Hematopoietic multipotent progenitor cell treated with erythropoietin and hydrocortisone succinate and interleukin-3 and kit ligand, for 8 days (in vitro differentiated cells): ENCODE measurements around the gene CDH15.
A peak's percentile ranks its signal among the peaks of the same experiment; 100 is the strongest.

Source experiments
- DNase-seq: peaks from one replicate; pipeline ENCODE4 v3.0.0-alpha.2; 2015

The CDH15 gene

GRCh38 chr16:89201439-89202377 is 30.2 kb downstream of the CDH15 start:
- peak; percentile 64 for DNase-seq

GRCh38 chr16:89202422-89203215 is 31.1 kb downstream of the CDH15 start:
- no peak for DNase-seq

- no peak for DNase-seq
Observed at GRCh38 chr16:89207993-89208392, 36.4 kb downstream of the CDH15 start.

GRCh38 chr16:89209522-89210044 is 38.0 kb downstream of the CDH15 start:
- no peak for DNase-seq

- no peak for DNase-seq
Observed at GRCh38 chr16:89210165-89210903, 38.8 kb downstream of the CDH15 start.

GRCh38 chr16:89210904-89211515 is 39.5 kb downstream of the CDH15 start:
- DNase-seq, result no peak

GRCh38 chr16:89216315-89217137 is 45.0 kb downstream of the CDH15 start:
- peak; percentile 87 for DNase-seq

GRCh38 chr16:89217138-89217387 is 45.5 kb downstream of the CDH15 start:
- DNase-seq, result no peak

- DNase-seq, result peak; percentile 84
Observed at GRCh38 chr16:89217388-89218191, 46.0 kb downstream of the CDH15 start, which contains the start of gene ZNF778. ZNF778 (plus strand) TSS chr16:89217703; CDS start chr16:89221128, 3,425 bp downstream.

- peak; percentile 45 for DNase-seq
Observed at GRCh38 chr16:89219365-89219764, 47.8 kb downstream of the CDH15 start.

- DNase-seq, result no peak
Observed at GRCh38 chr16:89221604-89222003, 50.1 kb downstream of the CDH15 start.

- no peak for DNase-seq
Observed at GRCh38 chr16:89222931-89223330, 51.4 kb downstream of the CDH15 start.

- DNase-seq, result no peak
Observed at GRCh38 chr16:89224665-89225064, 53.1 kb downstream of the CDH15 start.

- DNase-seq, result no peak
Observed at GRCh38 chr16:89230255-89230654, 58.7 kb downstream of the CDH15 start.

- no peak for DNase-seq
Observed at GRCh38 chr16:89232107-89232506, 60.6 kb downstream of the CDH15 start.

- no peak for DNase-seq
Observed at GRCh38 chr16:89233678-89234490, 62.3 kb downstream of the CDH15 start.

GRCh38 chr16:89237733-89238132 is 66.2 kb downstream of the CDH15 start:
- DNase-seq, result no peak

GRCh38 chr16:89241187-89242007 is 69.8 kb downstream of the CDH15 start:
- peak; percentile 78 for DNase-seq

GRCh38 chr16:89242795-89243200 is 71.2 kb downstream of the CDH15 start:
- DNase-seq, result no peak
